Upper lobe of left lung (tissue), 6 donors: ENCODE results near the gene PMCH. TPM values are rescaled to one million over a fixed set of nuclear protein-coding genes. Genes with fewer than 3 reads are reported as not detected.
"Not testable (repeated sequence)": the region's sequence is repeated elsewhere in the genome, so short reads cannot be mapped to it uniquely, and the experiment has no call there.

Experiments
- ATAC-seq, 2 donors: fragments of 200-7000 bp; cut with Tn5 transposase; one replicate each; pipeline ENCODE4 v1.9.1; 2022; ENCODE audit warnings: mild to moderate bottlenecking in 2 of 2, moderate library complexity in 2 of 2; ENCODE audit not compliant: low FRiP score in 2 of 2
- DNase-seq, 2 donors: peaks; one replicate each; pipeline ENCODE4 v3.0.0-alpha.2; 2019 to 2020
- H3K27ac ChIP-seq, 4 donors: fragments of 200-600 bp; sonication (generic); one replicate each; pipeline ENCODE4 v1.5.1; 2016 to 2019
- H3K27me3 ChIP-seq, 4 donors: fragments of 200-600 bp; sonication (generic); one replicate each; pipeline ENCODE4 v1.5.1; 2017 to 2019
- H3K36me3 ChIP-seq, 4 donors: fragments of 200-600 bp; sonication (generic); one replicate each; pipeline ENCODE4 v1.5.1; 2016 to 2019
- H3K4me1 ChIP-seq, 4 donors: fragments of 200-600 bp; sonication (generic); one replicate each; pipeline ENCODE4 v1.5.1; 2018 to 2019
- H3K4me3 ChIP-seq, 4 donors: fragments of 200-600 bp; sonication (generic); one replicate each; pipeline ENCODE4 v1.5.1; 2017 to 2019; ENCODE audit warnings: mild to moderate bottlenecking in 2 of 4, moderate library complexity in 1 of 4
- H3K9me3 ChIP-seq, 4 donors: fragments of 200-600 bp; sonication (generic); one replicate each; pipeline ENCODE4 v1.5.1; 2018 to 2019
- CTCF ChIP-seq, 6 experiments: fragments of 450-650 bp in 4 of 6; fragments of 200-600 bp in 2 of 6; sonication (generic) in 2 of 6; IDR thresholded peaks; one replicate each; pipeline ENCODE4 v1.5.1; 2016 to 2019; ENCODE audit warnings: antibody characterized with exemption in 6 of 6
- EP300 ChIP-seq, 4 donors: sonication (generic); formaldehyde crosslinking; IDR thresholded peaks; one replicate each; pipeline ENCODE4 v1.5.1; 2017; ENCODE audit warnings: antibody characterized with exemption in 4 of 4, control low read depth in 2 of 4
- POLR2A ChIP-seq, 4 donors: fragments of 450-650 bp; IDR thresholded peaks; one replicate each; pipeline ENCODE4 v1.5.1; 2016 to 2017; ENCODE audit warnings: antibody characterized with exemption in 4 of 4, mild to moderate bottlenecking in 2 of 4
- POLR2AphosphoS5 ChIP-seq, 2 donors: sonication (generic); formaldehyde crosslinking; IDR thresholded peaks; one replicate each; pipeline ENCODE4 v1.5.1; 2017; ENCODE audit warnings: antibody characterized with exemption in 2 of 2
- WGBS, 2 donors: methylation state at CpG; one replicate each; pipeline ENCODE4 v1.1.5; 2017 to 2018; 5-methylcytosine and 5-hydroxymethylcytosine counted together
- total RNA-seq, 6 donors: library from RNA; depleted of rRNA in 4 of 6; stranded (reverse); fragments of >200 nt in 4 of 6; gene quantifications; one replicate each; pipeline versions ENCODE4 v1.1.0 to v1.2.1, GENCODE V29; 2016 to 2021
- donor health status: DM: no; HTN: no; CAD: no; lungs with moderate emphysema.
- donor health status: DM: no; HTN: yes; CAD: no; lungs with severe emphysema.

Gene PMCH
- total RNA-seq = not detected

- TF ChIP-seq POLR2AphosphoS5 (IDR thresholded peaks at IDR 0.05) = no peak
- no peak for TF ChIP-seq POLR2A (IDR thresholded peaks at IDR 0.05)
- no peak for TF ChIP-seq CTCF (IDR thresholded peaks at IDR 0.05)
These were observed at the start of gene PMCH for GRCh38 chr12:102197789-102198188. TSS of gene PMCH (minus strand) at chr12:102197833. CDS start at chr12:102197770, 63 bp downstream.

GRCh38 chr12:102240859-102241258, 43.2 kb upstream of the PMCH start:
- H3K9me3 ChIP-seq, H3K27ac ChIP-seq, ATAC-seq, H3K4me3 ChIP-seq, H3K4me1 ChIP-seq, H3K27me3 ChIP-seq, DNase-seq, H3K36me3 ChIP-seq: not testable (repeated sequence)
- WGBS, 2 donors = 88 to 97% methylated on average over 2 of the region's 2 CpGs

More at GRCh38 chr12:102197789-102198188, at the start of gene PMCH:
- Histone ChIP-seq H3K36me3 (no peaks in the 10 kb centered on the region), H3K27me3 (no peaks in the 10 kb centered on the region), H3K9me3 (no peaks in the 10 kb centered on the region), H3K4me3 (no peak within 1 kb of the TSS), H3K4me1 (no peaks in the 10 kb centered on the region), H3K27ac (no peak within 1 kb of the TSS)
- ATAC-seq (no peak), DNase-seq (no peak)
- 67 to 68% methylated on average over 1 of the region's 1 CpG for WGBS, 2 donors

GRCh38 chr12:102234599-102234998, 37.0 kb upstream of the PMCH start:
- ATAC-seq = no peak
- Histone ChIP-seq H3K27me3 (no peaks in the 10 kb centered on the region), H3K27ac (no peak overlapping the region), H3K4me1 (peaks cover 0 to 10% (median 0%) of the 10 kb centered on the region in 4 donors), H3K36me3 (no peaks in the 10 kb centered on the region), H3K9me3 (no peaks in the 10 kb centered on the region), H3K4me3 (no peak overlapping the region)
- no peak for DNase-seq
- TF ChIP-seq POLR2A (IDR thresholded peaks at IDR 0.05) (no peak), POLR2AphosphoS5 (IDR thresholded peaks at IDR 0.05) (no peak), CTCF (IDR thresholded peaks at IDR 0.05) (no peak), EP300 (IDR thresholded peaks at IDR 0.05) (no peak)
- WGBS, 2 donors = 81 to 88% methylated on average over 2 of the region's 2 CpGs

GRCh38 chr12:102232446-102232845, 34.8 kb upstream of the PMCH start:
- DNase-seq = no peak
- ATAC-seq = peak in 1 of 2 donors; percentile 84
- H3K27ac ChIP-seq = no peak overlapping the region

GRCh38 chr12:102232036-102232435, 34.4 kb upstream of the PMCH start:
- no peak overlapping the region for H3K4me3 ChIP-seq

More at GRCh38 chr12:102232446-102232845, 34.8 kb upstream of the PMCH start:
- WGBS, 2 donors = 53 to 78% methylated on average over 1 of the region's 1 CpG
- no peak for TF ChIP-seq EP300 (IDR thresholded peaks at IDR 0.05)
- no peak for TF ChIP-seq POLR2A (IDR thresholded peaks at IDR 0.05)
- TF ChIP-seq POLR2AphosphoS5 (IDR thresholded peaks at IDR 0.05) = no peak
- TF ChIP-seq CTCF (IDR thresholded peaks at IDR 0.05) = no peak
- Histone ChIP-seq H3K4me1 (peaks cover 0 to 10% (median 0%) of the 10 kb centered on the region in 4 donors), H3K9me3 (no peaks in the 10 kb centered on the region), H3K4me3 (no peak overlapping the region), H3K27me3 (no peaks in the 10 kb centered on the region), H3K36me3 (no peaks in the 10 kb centered on the region)

More at GRCh38 chr12:102232036-102232435, 34.4 kb upstream of the PMCH start:
- H3K9me3 ChIP-seq = no peaks in the 10 kb centered on the region
- no peaks in the 10 kb centered on the region for H3K36me3 ChIP-seq
- no peaks in the 10 kb centered on the region for H3K27me3 ChIP-seq
- DNase-seq (no peak), ATAC-seq (no peak)
- TF ChIP-seq EP300 (IDR thresholded peaks at IDR 0.05) = no peak
- no peak for TF ChIP-seq CTCF (IDR thresholded peaks at IDR 0.05)
- TF ChIP-seq POLR2AphosphoS5 (IDR thresholded peaks at IDR 0.05) = no peak
- TF ChIP-seq POLR2A (IDR thresholded peaks at IDR 0.05) = no peak
- H3K4me1 ChIP-seq = peaks cover 0 to 10% (median 0%) of the 10 kb centered on the region in 4 donors
- no peak overlapping the region for H3K27ac ChIP-seq
